ENCODE data around the gene PAPSS1.

GRCh38 chr4:107708225-107708624 is 11.8 kb downstream of the PAPSS1 start:
- no peak for TF ChIP-seq CTCF (IDR thresholded peaks at IDR 0.05)
- no peak for TF ChIP-seq POLR2A (IDR thresholded peaks at IDR 0.05)
